CD4-positive, alpha-beta T cell treated with Interleukin-21 for 1 hour (primary cell): ENCODE measurements around the gene IGSF21.

Experiments used
- DNase-seq: peaks from one replicate; pipeline ENCODE4 v3.0.0-alpha.2; 2020

Gene IGSF21

DNA sequence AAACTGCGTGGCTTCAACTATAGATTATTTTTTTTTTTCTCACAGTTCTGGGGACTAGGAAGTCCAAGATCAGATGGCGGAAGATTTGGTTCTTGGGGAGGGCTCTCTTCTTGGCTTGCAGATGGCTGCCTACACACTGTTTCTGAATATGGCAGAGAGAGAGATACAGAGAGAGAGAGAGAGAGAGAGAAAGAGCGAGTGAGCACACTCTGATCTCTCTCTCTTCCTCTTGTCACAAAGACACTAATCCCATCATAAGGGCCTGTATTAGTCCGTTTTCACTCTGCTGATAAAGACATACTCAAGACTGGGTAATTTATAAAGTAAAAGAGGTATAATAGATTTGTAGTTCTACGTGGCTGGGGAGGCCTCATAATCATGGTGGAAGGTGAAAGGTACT is 79.5 kb downstream of the IGSF21 start:
- no peak for DNase-seq

DNA sequence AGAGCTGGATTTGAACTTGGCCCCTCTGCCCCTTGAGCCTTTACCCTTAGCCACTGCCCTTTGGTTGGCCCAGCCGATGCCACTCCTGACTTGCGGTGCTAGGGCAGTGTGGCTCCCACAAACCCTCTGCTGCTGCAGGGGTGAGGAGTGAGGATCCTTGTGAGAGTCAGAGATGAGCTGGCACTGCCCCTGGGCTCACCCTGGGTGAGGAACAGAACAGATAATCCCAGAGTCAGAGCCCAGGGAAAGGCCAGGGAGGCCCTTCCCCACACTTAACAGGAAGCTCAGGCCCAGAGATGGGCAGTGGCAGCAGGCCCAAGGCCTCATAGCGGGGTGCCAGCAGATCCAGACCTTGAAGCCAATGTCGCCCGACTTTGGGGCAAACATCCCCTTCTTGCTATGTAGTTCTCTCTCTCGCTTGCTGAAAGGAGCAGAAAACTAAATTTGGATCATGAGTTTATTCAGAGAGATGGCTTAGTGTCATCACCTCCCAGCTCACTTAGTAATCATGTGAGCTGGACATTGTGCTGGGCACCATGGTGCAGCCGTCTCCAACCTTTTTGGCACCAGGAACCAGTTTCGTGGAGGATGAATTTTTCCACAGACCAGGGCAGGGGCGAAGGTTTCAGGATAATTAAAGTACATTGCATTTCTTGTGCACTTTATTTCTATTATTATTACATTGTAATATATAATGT is 81.4 kb downstream of the IGSF21 start:
- DNase-seq = no peak

DNA sequence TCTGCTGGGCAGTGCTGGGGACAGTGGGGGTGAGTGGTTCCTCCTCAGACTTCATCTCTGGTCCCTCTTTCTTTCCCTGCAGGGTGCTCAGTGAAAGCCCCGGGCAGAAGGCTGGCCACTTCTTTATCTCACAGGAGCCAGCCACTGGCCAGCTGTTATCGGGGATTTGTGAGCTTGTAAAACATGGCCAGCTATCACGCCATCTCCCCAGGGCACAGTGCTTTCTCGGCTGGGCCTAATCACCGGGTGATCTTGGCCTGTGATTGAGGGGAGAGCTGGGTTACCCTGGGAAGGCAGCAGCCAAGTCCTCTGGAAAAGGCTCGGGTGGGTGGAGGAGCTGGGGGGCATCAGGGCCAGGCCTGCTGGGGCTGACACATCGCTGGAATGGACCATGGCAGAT is 83.0 kb downstream of the IGSF21 start:
- DNase-seq = no peak

GRCh38 chr1:18191037-18191436 is 83.4 kb downstream of the IGSF21 start:
- no peak for DNase-seq

DNA sequence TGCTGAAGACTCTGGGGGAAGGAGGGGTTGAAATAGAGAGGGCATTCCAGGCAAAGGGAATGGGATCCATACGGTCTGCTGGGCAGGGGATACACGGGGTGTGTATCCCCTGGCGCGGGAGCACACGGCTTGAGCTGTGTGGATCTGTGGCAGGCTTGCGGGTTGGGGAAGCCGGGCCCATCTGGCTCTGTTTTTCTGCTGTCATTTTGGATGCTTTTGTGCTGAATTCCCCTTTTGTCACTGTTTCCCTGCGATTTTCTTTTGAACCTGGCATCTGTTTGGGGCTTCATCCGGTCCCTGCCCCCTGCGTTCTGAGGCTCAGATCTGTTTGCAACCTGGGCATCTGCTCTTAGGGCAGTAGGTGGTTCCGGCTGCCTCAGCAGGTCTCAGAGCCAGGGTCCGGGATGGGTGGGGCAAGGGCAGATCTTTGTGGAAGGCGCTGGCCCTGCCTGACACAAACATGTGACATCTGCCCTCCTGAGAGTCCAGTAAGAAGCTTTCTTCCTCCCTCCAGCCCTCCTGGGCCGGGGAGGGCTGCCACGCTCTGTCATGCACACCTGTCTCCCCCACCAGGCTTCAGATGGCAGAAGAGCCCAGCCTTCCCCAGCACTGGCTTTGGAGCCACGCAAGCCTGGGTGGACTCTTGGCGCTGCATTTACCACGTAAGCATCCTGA is 84.0 kb downstream of the IGSF21 start:
- no peak for DNase-seq

GRCh38 chr1:18192182-18192581 is 84.6 kb downstream of the IGSF21 start:
- no peak for DNase-seq

DNA sequence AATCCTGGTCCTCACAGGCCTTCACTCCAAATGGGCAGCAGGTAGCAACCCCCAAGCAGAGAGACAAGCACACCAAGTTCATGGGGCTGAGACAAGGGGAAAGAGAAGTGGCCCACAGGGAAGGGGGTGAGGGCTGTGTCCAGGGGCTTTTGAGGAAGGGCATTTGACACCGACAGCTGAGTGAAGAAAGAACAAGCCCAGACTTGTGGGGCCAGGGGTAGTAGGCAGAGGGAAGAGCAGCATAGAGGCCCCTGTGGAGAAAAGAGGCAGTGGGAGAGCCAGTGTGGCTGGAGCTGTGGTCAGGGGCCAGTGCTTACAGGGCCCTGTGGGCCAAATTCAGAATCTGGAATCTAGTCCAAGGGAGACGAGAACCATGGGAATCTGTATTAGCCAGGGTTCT is 85.4 kb downstream of the IGSF21 start:
- no peak for DNase-seq

GRCh38 chr1:18197299-18197698 is 89.7 kb downstream of the IGSF21 start:
- DNase-seq = no peak

DNA sequence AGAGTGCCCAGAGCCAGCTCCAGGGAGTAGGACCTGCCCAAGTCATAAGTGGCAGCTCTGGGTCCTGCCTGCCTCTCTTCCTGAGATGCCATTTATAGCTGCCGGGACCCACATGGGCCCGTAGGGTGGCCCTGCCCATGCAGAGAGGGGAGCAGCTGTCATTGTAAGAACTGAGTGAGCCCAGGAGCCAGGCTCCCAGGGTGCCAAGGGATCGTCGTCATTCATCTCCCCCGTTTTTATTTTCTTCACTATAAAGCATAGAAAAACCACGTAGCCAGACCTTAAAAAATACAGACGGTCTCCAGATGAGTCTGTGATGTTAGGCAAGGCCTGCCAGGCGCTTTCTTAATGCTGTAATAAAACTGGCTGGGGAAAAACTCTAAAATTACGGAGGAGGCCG is 90.7 kb downstream of the IGSF21 start:
- no peak for DNase-seq

DNA sequence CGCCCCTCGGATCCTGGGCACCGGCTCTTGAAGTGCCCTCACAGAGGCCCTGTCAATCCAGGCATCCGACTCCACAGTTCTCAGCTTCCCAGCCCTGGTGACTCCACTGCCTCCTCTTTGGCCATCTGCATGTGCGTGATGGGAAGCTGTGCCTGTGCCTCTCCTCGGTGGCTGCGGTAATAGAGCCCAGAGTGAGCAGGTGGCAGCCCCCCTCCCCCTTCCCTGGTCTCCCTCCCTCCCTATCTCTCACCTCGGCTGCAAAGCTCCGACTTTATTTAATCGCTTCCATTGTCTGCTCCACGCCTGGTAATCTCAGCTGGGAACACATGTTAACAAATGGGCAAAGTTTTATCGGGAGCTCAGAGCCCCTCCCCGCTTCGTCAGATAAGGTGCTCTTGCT is 91.9 kb downstream of the IGSF21 start:
- DNase-seq = no peak

DNA sequence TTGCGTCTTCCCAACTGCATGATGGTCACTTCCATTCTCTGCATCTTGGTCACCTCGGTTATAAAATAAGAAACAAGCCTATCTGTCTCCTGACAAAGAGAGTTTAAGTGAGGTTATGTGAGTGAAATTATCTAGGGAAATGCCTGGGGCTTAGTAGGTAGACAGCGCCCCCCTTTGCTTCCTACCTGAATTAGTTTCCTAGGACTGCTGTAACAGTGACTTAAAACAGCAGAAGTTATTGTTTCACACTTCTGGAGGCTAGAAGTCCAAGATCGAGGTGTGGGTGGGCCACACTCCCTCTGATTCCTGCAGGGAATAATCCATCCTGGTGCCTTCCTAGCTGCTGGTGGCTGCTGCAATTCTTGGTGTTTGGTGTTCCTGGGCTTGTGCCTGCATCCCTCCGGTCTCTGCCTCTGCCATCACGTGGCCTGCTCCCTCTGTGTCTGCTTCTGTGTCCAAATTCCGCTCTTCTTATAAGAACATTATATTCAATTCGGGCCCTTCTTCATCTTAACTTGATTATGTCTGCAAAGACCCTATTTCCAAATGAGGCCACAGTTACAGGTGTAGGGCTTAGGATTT is 92.6 kb downstream of the IGSF21 start:
- DNase-seq = no peak

DNA sequence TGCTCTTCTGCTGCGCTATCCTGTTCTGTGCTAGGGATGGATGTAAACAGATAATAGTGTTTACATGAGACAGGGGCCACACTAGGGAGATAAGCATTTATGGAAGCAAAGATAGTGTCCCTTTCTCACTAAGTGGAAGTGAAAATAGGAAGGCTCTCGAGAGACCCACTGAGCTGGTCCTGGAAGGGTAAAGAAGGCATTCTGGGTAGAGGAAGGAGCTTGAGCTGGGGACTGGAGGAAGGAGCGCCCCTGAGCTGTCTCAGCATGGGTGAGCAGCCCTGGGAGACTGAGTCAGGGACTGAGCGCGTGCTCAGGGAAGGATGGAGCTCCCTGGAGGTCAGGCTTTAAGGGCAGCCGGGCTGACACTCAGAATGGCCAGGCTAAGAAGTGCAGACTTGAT is 93.3 kb downstream of the IGSF21 start:
- DNase-seq = no peak

- no peak for DNase-seq
Observed at GRCh38 chr1:18201997-18202719, 94.6 kb downstream of the IGSF21 start.

GRCh38 chr1:18203645-18204044 is 96.0 kb downstream of the IGSF21 start:
- no peak for DNase-seq

DNA sequence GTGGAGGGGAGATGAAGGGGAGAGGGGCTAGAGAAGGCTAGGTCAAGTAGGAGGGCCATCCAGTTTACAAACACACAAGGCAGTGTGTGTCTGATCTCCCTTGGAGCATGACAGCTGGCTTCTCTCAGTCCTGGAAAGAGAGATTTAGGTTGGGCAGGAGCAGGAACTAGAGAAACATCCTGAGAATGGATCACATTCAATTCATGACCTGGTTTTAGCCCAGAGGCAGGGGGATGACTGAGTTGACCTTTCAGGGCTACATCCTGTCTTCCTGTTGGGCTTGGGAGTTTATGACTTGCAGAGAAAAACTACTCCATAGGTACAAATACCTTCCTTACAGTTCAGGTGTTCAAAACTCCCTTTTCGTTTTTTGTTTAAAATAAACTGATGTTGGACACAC is 97.0 kb downstream of the IGSF21 start:
- DNase-seq = no peak

DNA sequence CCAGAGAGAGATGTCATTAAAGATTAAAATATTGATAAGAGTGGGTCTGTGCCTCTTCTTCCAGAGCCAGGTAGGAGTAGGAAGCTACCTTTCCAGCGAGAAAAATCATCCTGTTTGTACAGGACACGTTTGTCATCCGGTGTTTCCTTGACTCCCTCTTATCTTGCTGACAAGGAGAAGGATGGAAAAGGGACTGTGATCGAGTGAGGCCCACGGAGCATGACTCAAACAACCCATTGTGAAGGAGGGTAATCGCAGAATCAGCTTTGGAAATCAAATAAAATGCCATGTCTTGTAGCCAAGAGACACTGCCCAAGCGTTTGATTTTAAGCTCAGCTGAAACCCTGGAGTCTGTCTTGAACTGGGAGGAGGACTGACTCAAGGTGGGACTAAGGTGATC is 97.7 kb downstream of the IGSF21 start:
- DNase-seq = no peak

DNA sequence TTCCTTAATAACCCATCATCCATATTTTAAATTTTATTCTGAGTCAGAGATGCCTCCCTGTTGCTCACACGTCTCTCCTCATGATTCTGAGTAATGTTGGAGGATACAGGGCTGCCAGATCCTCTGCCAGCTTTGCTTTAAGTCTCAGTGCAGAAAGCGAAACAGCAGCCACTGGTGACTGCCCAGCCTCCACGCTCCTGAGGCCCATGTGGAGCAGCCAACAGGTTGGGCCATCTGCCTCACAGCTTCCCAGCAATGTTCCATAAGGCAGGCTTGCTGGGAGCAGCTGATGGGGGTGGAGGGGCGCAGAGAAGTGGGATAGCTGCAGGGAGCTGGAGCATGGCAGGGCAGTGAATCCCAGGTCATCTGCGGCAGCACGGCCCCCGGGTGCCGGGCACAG is 104.2 kb downstream of the IGSF21 start:
- no peak for DNase-seq

GRCh38 chr1:18217398-18218043 is 109.9 kb downstream of the IGSF21 start:
- no peak for DNase-seq

DNA sequence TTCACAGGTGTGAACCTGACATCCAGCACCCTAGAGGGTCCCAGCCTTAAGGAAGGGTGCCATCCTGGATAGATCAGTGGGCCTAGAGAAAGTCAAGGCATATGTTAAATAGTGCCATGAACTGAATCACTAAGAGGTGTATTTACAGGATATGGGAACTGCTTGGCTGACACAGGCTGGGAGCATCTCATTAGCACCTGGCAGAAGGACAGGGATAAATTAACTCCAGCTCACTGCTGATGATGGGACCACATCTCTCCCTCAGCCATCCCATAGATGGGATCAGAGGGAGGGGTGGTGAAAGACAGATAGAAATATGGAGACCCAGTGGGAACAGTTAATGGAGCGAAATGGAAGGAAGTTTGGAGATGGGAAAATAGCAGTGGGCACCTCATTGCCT is 122.0 kb downstream of the IGSF21 start:
- no peak for DNase-seq

DNA sequence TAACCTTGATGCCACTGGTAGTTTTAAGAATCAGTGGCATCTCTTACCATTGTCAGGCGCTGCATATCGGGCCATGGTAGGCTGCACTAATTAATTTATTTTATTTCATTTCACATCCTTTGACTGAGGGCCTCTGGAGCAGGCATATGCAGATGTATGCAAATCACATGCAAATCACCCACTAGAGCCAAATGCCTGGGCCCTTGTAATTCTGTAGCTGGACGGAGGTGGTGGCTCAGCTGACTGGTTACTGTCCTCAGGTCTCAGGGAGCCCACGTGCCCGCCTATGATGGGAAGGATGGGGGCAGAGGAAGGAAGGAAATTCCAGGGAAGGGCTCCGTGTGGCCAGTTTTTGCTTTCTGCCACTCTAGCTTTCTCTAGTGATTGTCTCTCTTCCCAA is 122.7 kb downstream of the IGSF21 start:
- no peak for DNase-seq

GRCh38 chr1:18230840-18231239 is 123.2 kb downstream of the IGSF21 start:
- no peak for DNase-seq

DNA sequence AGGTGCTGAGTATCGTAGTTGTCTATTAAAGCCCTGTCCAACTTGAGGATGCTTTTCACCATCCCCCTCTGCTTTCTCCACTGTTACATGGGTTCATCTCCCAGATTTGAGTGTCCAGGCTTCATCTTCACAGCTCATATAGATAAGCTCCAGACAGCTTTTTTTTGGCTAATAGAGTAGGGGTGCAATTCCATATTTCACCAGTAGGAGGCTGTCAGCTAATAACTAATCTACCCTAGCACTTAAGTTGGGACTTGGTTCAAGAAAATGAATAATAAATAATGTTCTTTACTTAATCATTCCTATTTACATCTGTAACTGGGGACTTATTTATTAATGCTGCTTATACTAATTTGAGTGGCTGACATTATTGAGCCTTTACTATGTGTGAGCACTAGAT is 124.5 kb downstream of the IGSF21 start:
- DNase-seq = no peak

- no peak for DNase-seq
Observed at GRCh38 chr1:18233176-18233864, 125.7 kb downstream of the IGSF21 start.
